ENCODE measurements around the gene PLXNA2.

Gene PLXNA2

GRCh38 chr1:208275083-208275482 lies 30.9 kb upstream of the PLXNA2 start:
- H3K27ac ChIP-seq: no peak overlapping the region
- DNase-seq (ENCODE audit: low spot score): no peak
- ChIA-PET CTCF (interaction anchor here (0.6 to 0.7 kb wide), 2 partner anchors 381 to 434 kb away, joined by 3 read pairs; no protein-coding TSS in a partner anchor), POLR2A (ENCODE audit: low non-redundant PET) (no interaction called here)
- TF ChIP-seq CTCF (conservative IDR thresholded peaks at IDR 0.05; ENCODE audit: low read depth): no peak

GRCh38 chr1:208273386-208274017 lies 29.3 kb upstream of the PLXNA2 start:
- POLR2A ChIA-PET (ENCODE audit: low non-redundant PET): no interaction called here
- CTCF ChIA-PET: no interaction called here
- no peak for TF ChIP-seq CTCF (conservative IDR thresholded peaks at IDR 0.05; ENCODE audit: low read depth)
- no peak for DNase-seq (ENCODE audit: low spot score)
- no peak overlapping the region for H3K27ac ChIP-seq

- no peak for DNase-seq (ENCODE audit: low spot score)
- no peak for TF ChIP-seq CTCF (conservative IDR thresholded peaks at IDR 0.05; ENCODE audit: low read depth)
- H3K27ac ChIP-seq: no peak overlapping the region
- POLR2A ChIA-PET (ENCODE audit: low non-redundant PET): no interaction called here
- CTCF ChIA-PET: no interaction called here
Observed at GRCh38 chr1:208272713-208273112, 28.5 kb upstream of the PLXNA2 start.

- no peak overlapping the region for H3K27ac ChIP-seq
- CTCF ChIA-PET: no interaction called here
- no peak for TF ChIP-seq CTCF (conservative IDR thresholded peaks at IDR 0.05; ENCODE audit: low read depth)
- no peak for DNase-seq (ENCODE audit: low spot score)
- POLR2A ChIA-PET (ENCODE audit: low non-redundant PET): no interaction called here
Observed at GRCh38 chr1:208272311-208272710, 28.1 kb upstream of the PLXNA2 start.

GRCh38 chr1:208271236-208271635 lies 27.1 kb upstream of the PLXNA2 start:
- H3K27ac ChIP-seq: no peak overlapping the region
- no peak for TF ChIP-seq CTCF (conservative IDR thresholded peaks at IDR 0.05; ENCODE audit: low read depth)
- ChIA-PET POLR2A (ENCODE audit: low non-redundant PET) (no interaction called here), CTCF (interaction anchor here (0.5 kb wide), 1 partner anchor 270 kb away, joined by 5 read pairs; no protein-coding TSS in a partner anchor)
- no peak for DNase-seq (ENCODE audit: low spot score)

GRCh38 chr1:208270651-208271141 lies 26.5 kb upstream of the PLXNA2 start:
- CTCF ChIA-PET: no interaction called here
- no peak for DNase-seq (ENCODE audit: low spot score)
- POLR2A ChIA-PET (ENCODE audit: low non-redundant PET): no interaction called here
- H3K27ac ChIP-seq: no peak overlapping the region
- no peak for TF ChIP-seq CTCF (conservative IDR thresholded peaks at IDR 0.05; ENCODE audit: low read depth)

Data from RWPE1 (cell line).